ENCODE results near the gene ARHGEF17.

Gene ARHGEF17

DNA sequence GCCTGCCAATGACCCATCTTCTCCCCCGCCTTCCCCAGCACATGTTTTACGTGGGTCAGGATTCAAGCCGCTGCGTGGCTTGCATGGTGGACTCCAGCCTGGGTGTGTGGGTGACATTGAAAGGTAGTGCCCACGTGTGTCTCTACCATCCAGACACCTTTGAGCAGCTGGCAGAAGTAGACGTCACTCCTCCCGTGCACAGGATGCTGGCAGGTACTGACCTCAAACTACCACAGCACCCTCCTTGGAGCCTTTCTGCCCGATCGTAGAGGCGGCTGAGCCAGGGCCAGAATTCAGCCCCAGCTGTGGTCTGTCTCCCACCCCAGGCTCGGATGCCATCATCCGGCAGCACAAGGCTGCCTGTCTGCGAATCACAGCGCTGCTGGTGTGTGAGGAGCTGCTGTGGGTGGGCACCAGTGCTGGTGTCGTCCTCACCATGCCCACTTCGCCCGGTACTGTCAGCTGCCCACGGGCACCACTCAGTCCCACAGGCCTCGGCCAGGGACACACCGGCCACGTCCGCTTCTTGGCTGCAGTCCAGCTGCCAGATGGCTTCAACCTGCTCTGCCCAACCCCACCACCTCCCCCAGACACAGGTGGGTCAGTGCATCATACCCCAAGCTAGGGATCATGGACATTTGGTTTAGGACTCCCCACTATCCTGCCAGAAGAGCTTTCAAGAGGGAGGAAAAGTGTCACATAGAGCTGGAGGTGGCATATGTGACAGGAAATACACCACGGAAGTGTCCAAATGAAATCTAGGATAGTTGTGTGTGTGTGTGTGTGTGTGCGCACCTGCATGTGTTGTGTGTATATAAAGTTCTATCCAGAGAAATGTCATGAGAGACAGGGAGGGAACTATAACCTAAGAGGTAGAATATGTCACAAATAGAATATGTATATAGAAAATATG lies 57.5 kb downstream of the ARHGEF17 start:
- no peak for DNase-seq

DNA sequence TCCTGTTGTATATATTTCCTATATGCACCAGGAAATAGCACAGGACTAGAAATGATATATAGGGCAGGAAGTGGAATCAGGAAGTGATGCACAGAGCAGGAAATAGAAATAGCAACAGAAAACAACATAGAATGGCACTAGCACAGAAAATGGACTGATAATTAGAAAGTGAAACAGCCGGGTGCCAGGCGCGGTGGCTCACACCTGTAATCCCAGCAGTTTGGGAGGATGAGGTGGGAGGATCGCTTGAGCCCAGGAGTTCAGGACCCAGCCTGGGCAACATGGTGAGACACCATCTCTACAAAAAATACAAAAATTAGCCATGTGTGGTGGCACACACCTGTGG lies 58.2 kb downstream of the ARHGEF17 start:
- TF ChIP-seq GATA1 (IDR thresholded peaks at IDR 0.05; ENCODE audit: low read depth, low read length): no peak
- TF ChIP-seq POLR2A (IDR thresholded peaks at IDR 0.05; ENCODE audit: low read length): no peak
- no peak for DNase-seq

More for the DNA sequence above, 57.5 kb downstream of the ARHGEF17 start:
- TF ChIP-seq GATA1 (IDR thresholded peaks at IDR 0.05; ENCODE audit: low read depth, low read length): no peak
- TF ChIP-seq POLR2A (IDR thresholded peaks at IDR 0.05; ENCODE audit: low read length): no peak

DNA sequence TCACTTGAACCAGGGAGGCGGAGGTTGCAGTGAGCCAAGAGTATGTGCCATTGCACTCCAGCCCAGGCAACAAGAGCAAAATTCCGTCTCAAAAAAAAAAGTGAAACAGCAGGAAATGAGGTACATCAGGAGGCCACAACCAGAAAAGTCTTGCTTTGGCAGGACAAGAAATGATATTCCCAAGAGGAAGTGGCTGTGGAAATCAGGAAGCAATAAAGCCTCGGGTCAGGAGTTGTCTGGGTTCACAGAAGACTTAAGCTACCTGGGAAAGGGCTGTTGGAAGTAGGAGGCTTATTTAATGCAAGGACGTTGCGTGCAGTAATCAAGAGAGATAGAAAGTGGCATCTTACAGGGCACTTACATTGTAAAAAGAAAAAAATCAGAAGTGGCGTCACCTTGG lies 58.9 kb downstream of the ARHGEF17 start:
- no peak for TF ChIP-seq GATA1 (IDR thresholded peaks at IDR 0.05; ENCODE audit: low read depth, low read length)
- TF ChIP-seq POLR2A (IDR thresholded peaks at IDR 0.05; ENCODE audit: low read length): no peak
- no peak for DNase-seq

DNA sequence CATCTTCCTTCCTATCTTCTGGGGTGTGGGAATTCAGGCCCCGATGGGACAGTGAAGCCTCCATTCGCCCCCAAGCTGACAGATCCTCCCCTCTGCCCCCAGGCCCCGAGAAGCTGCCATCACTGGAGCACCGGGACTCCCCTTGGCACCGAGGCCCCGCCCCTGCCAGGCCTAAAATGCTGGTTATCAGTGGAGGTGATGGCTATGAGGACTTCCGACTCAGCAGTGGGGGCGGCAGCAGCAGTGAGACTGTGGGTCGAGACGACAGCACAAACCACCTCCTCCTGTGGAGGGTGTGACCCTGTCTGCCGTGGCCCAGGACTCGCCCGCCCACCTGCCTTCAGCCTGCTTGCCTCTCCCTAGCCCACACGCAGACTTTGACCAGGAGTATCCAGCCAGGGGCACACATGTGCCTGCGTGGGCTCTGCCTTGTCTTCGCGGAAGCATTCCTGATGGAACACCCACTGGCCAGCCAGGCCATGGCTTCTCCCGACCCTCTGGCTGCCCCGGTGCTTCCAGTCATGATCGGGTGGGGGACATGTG lies 59.5 kb downstream of the ARHGEF17 start:
- no peak for DNase-seq
- TF ChIP-seq GATA1 (IDR thresholded peaks at IDR 0.05; ENCODE audit: low read depth, low read length) (no peak), POLR2A (IDR thresholded peaks at IDR 0.05; ENCODE audit: low read length) (no peak)

DNA sequence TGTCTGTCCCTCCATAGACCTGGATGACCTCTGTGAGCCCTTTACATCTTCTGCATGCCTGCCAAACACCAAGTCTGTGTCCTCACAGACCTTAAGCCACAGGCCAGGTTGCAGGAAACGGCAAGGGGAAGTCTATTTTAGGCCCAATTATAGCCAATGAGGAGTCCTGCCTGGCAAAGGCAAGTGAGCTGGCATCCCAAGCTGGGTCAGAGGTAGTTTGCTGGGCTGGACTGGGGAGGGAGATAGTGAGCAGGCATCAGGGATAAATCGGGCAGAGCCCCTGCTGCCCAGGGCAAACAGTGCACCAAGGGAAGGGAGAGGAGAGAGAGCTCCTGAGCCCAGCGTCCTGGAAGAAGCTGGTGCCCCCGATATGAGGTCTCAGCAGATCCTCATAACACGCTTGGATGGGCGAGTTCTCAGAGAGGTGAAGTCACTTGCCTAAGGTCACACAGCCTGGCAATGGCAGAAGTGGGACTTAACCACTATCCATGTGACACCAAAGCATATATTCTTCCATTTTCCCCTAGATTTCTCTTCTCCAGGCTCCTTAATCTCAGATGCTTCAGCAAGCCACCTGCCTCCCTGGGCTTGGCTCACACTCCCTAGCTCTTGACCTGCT lies 64.4 kb downstream of the ARHGEF17 start:
- no peak for DNase-seq
- TF ChIP-seq GATA1 (IDR thresholded peaks at IDR 0.05; ENCODE audit: low read depth, low read length) (no peak), POLR2A (IDR thresholded peaks at IDR 0.05; ENCODE audit: low read length) (no peak)

DNA sequence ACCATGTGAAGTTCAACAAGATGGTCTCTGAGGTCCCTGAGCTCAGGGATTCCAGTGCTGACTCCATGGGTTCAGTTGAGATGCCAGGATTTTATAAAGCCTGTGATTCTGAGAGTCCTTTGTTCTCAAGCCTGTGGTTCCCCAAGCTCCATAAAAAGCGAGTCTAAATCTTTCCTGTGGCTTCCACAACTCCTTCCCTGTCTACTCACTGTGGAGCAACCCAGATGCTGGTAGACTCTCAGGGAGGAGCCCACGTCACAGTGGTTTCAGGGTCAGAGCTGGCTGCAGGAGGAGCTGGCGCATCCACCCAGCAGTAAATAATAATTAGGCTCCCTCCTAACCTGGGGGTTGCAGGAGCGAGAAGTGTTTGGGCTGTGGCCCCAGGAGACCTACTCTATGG lies 66.1 kb downstream of the ARHGEF17 start:
- DNase-seq: peak in 1 of 2 experiments; percentile 15
- TF ChIP-seq GATA1 (IDR thresholded peaks at IDR 0.05; ENCODE audit: low read depth, low read length) (no peak), POLR2A (IDR thresholded peaks at IDR 0.05; ENCODE audit: low read length) (no peak)

DNA sequence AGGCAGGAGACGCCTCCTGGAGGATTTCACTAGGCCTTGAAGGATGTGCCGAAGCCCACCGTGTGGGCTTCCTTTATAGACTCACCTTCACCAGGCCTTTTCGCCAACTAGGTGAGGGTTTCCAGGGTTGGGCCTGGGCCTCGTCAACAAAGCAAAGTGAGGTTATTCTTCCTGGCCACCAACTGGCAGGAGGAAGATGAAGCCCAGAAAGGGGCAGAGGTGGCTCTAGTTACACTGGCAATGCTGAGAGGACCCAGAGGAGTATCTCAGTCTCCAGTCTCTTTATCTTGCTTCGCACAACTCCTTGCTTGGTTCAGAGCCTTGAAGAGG lies 67.7 kb downstream of the ARHGEF17 start:
- no peak for DNase-seq
- TF ChIP-seq GATA1 (IDR thresholded peaks at IDR 0.05; ENCODE audit: low read depth, low read length): no peak
- no peak for TF ChIP-seq POLR2A (IDR thresholded peaks at IDR 0.05; ENCODE audit: low read length)

DNA sequence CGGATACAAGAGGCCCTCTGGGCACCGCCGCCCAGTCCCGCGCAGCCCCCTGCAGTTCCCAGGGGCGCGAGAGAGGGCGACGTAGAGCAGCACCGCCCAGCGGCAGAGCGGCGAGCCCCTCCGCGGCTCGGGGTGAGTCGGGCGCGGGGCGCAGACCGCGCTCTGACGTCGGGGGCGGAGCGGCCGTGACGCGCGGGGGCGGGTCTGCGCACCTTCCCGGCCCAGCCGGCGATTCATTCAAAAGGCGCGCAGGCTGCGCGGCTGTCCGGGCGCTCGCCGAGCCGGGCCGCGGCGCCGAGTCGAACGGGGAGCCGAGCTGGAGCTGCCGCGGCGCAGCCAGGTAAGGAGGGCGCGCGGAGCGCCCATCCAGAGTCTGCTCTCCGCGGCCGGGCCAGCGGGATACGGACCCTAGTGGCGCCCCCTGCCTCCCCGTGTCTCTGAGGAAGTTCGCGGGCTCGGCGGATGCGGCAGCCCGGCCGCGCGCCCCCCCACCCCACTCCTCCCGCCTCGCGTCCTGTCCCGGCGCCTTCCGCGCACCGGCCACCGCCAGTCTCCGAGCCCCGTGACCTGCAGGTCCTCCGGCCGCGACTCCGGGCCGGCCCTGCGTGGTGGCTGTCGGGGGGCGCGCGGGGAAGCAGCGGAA lies 68.2 kb downstream of the ARHGEF17 start, which contains the start of gene RELT:
Gene RELT, plus strand, starts transcription at position 240 of the 643 bp plus-strand sequence. CDS start 12,738 bp downstream, outside the sequence.
- peak; percentile 97 to 99 for DNase-seq
- TF ChIP-seq POLR2A (IDR thresholded peaks at IDR 0.05; ENCODE audit: low read length): peak; percentile 94
- no peak for TF ChIP-seq GATA1 (IDR thresholded peaks at IDR 0.05; ENCODE audit: low read depth, low read length)

DNA sequence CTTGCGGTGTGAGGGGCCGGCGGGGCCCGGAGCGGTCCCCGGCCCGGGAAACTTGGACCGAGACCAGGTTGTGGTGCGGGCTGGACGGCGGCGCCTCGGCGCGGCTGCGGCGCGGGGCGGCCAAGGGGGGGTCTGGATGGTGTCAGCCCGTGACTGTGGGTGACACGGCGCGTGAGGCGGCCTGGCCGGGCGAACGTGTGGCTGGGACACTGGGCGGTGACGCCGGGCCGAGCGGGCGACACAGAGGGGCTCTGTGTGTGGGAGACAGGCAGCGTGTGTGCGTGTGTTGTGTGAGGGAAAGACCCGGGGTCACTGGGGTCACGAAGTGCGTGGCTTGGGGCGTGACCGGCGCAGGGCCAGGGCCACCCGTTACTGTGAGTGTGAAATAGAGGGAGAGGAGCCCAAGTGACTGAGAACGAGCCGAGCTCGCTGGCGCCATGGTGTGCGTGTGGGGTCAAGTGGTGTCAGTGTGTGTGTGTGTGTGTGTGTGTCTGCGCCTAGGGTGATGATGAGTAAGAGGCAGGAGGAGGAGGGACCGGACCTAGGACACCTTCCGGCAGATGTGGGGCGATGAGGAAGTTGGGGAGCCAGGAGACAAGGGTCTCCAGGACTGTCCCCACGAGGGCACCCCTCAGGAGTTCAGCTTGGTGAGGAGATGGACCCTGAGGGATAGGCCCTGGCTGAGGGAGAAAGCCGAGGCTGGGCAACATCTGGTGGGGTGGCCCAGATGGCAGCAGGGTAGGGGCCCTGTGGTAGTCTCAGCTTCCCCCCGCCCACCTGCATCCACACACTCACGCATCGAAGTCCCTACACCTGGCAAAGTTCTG lies 68.9 kb downstream of the ARHGEF17 start:
- no peak for TF ChIP-seq GATA1 (IDR thresholded peaks at IDR 0.05; ENCODE audit: low read depth, low read length)
- TF ChIP-seq POLR2A (IDR thresholded peaks at IDR 0.05; ENCODE audit: low read length): no peak
- DNase-seq: peak; percentile 84 to 87

DNA sequence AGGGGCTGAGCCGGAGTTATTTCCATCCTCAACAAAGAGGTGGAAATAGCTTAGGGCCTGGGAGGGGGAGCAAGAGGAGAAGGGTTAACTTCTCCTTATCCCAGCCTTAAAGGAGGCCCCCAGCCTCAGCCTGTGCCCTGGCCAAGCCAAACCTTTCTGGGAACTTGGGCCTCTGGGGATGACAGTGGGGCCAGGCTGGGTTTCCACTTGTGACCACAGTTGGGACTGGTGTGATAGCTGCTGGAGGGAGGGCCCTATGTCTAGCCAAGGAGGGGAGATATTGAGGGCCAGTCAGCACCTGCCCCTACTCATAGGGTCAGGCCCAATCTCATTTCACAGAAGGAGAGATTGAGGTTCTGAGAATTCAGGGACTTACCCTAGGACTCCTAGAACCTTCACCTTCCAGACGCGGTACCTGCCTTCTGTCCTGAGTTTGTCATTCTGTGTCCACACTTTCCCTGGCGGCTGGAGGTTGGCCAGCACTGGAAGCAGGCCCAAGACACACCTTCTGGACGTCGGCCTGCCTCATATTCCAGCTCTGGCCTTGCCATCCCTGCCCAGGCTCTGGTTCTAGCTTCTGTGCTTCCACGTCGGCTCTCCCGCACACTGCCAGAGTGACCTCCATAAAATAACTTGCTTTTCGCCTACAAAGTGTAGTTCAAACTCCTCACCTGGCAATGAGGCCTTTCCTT lies 71.3 kb downstream of the ARHGEF17 start:
- peak; percentile 65 to 68 for DNase-seq
- TF ChIP-seq POLR2A (IDR thresholded peaks at IDR 0.05; ENCODE audit: low read length): no peak
- no peak for TF ChIP-seq GATA1 (IDR thresholded peaks at IDR 0.05; ENCODE audit: low read depth, low read length)

DNA sequence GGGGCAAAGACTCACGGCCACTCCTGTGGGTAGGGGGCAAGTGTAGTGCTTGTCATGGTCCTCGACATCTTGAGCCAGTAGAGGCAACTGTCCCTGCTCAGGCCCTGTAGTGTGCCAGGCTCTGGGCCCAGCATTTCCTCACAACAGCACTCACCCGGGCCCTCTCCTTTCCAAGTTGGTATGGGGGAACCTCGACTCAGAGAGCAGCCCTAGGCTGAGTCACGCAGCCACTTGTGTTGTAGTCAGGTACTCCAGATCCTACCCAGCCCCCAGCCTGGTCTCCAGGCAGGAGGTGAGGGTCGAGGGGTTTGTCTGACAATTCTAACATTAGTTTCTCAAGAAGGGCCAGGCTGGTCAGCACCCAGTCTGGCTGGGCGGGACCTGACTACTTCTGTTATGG lies 72.3 kb downstream of the ARHGEF17 start:
- peak in 1 of 2 experiments; percentile 16 for DNase-seq
- no peak for TF ChIP-seq POLR2A (IDR thresholded peaks at IDR 0.05; ENCODE audit: low read length)
- TF ChIP-seq GATA1 (IDR thresholded peaks at IDR 0.05; ENCODE audit: low read depth, low read length): no peak

DNA sequence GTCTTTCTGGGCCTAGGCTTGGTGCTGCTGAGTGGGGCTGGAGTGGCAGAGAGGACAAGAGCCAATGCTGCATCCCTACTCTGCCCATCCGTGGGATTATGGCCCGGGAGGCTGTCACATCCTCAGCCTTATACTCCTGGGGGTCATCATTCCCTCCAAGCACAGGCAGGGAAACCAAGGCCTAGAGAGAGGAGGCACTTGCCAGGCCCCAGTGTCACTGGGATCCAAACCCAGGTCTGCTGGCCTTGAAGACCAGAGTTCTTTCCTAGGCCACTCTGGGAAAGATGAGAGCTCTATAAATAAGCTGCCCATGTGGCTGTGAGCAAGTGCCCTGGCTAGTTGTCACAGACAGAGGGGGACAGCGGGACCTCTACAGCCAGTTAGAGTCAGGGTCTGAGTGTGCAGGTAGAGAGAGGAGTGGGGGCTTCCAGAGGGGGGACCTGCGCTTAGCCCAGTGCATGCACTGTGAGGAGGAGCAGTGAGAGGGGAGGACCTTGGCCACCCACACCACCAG lies 72.9 kb downstream of the ARHGEF17 start:
- TF ChIP-seq GATA1 (IDR thresholded peaks at IDR 0.05; ENCODE audit: low read depth, low read length): no peak
- no peak for TF ChIP-seq POLR2A (IDR thresholded peaks at IDR 0.05; ENCODE audit: low read length)
- DNase-seq: no peak

Measured in erythroblast (primary cell).